HG03139 (cell line): ENCODE measurements around the gene ORC3.
A peak's percentile ranks its signal among the peaks of the same experiment; 100 is the strongest.

ENCODE experiments used
- ATAC-seq: cut with Tn5 transposase; IDR thresholded peaks from one replicate; pipeline ENCODE4 v1.9.1; 2021; ENCODE audit not compliant: unreplicated experiment

ORC3 gene

GRCh38 chr6:87589693-87590416, at the start of gene ORC3, which contains the start of gene RARS2:
Gene ORC3, plus strand, starts transcription at chr6:87590135. Its CDS starts 34 bp downstream, at chr6:87590169.
Gene RARS2, minus strand, starts transcription at chr6:87589987. Its CDS starts 30 bp downstream, at chr6:87589957.
- ATAC-seq = peak; percentile 100

GRCh38 chr6:87540539-87540938, 49.4 kb upstream of the ORC3 start:
- ATAC-seq = no peak

GRCh38 chr6:87541041-87541440, 48.9 kb upstream of the ORC3 start:
- no peak for ATAC-seq

GRCh38 chr6:87541744-87542143, 48.2 kb upstream of the ORC3 start:
- ATAC-seq = no peak

- no peak for ATAC-seq
These were observed 46.0 kb upstream of the ORC3 start for GRCh38 chr6:87543696-87544473.

GRCh38 chr6:87544474-87544735, 45.5 kb upstream of the ORC3 start:
- no peak for ATAC-seq

- no peak for ATAC-seq
These were observed 38.1 kb upstream of the ORC3 start for GRCh38 chr6:87551799-87552198.

GRCh38 chr6:87553159-87553765, 36.7 kb upstream of the ORC3 start:
- ATAC-seq = no peak

- no peak for ATAC-seq
These were observed 34.4 kb upstream of the ORC3 start for GRCh38 chr6:87555506-87555905.

- ATAC-seq = no peak
These were observed 31.5 kb upstream of the ORC3 start for GRCh38 chr6:87558446-87558845.

GRCh38 chr6:87561017-87561416, 28.9 kb upstream of the ORC3 start:
- ATAC-seq = no peak

- ATAC-seq = no peak
These were observed 17.9 kb upstream of the ORC3 start for GRCh38 chr6:87572021-87572420.

GRCh38 chr6:87572883-87573282, 17.1 kb upstream of the ORC3 start:
- ATAC-seq = no peak

GRCh38 chr6:87573307-87574024, 16.5 kb upstream of the ORC3 start:
- no peak for ATAC-seq

- ATAC-seq = no peak
These were observed 15.6 kb upstream of the ORC3 start for GRCh38 chr6:87574237-87574804.

- ATAC-seq = no peak
These were observed 14.5 kb upstream of the ORC3 start for GRCh38 chr6:87575423-87575822.

GRCh38 chr6:87583822-87584221, 6.1 kb upstream of the ORC3 start:
- ATAC-seq = no peak

- ATAC-seq = no peak
These were observed 3.4 kb upstream of the ORC3 start for GRCh38 chr6:87586371-87587077.

- no peak for ATAC-seq
These were observed 1.1 kb upstream of the ORC3 start for GRCh38 chr6:87588756-87589407.

- no peak for ATAC-seq
These were observed 514 bp downstream of the ORC3 start for GRCh38 chr6:87590417-87590880.
